ENCODE measurements around the gene FAM81B. TPM values are rescaled to one million over a fixed set of nuclear protein-coding genes. Genes with fewer than 3 reads are reported as not detected.
"Not testable (repeated sequence)": the region's sequence is repeated elsewhere in the genome, so short reads cannot be mapped to it uniquely, and the experiment has no call there.

FAM81B gene, protein sequence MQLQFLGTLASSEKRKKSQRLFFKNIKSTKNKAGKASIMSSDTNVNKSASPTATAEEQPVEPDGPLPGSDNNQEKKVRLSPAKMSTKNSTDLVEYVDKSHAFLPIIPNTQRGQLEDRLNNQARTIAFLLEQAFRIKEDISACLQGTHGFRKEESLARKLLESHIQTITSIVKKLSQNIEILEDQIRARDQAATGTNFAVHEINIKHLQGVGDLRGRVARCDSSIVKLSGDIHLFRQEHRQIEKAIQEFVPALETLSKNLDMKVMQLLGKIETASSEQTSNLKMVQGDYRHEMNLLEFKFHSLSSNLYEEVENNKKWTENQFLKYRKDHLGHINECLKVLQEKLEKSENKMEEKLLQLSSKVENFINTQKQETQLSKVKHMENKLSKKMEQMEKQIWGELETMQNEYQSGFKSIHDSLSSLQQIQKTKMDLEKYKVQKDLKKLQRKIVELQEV
- not detected for total RNA-seq

GRCh38 chr5:95390812-95391492 is at the start of gene FAM81B:
FAM81B (plus strand) TSS chr5:95391366; CDS start chr5:95391390, 24 bp downstream.
- no peaks in the 10 kb centered on the region for H3K9me3 Mint-ChIP-seq
- DNase-seq (ENCODE audit: low spot score) (no peak), ATAC-seq (no peak)
- H3K27ac Mint-ChIP-seq = no peak within 1 kb of the TSS
- no peaks in the 10 kb centered on the region for H3K36me3 Mint-ChIP-seq
- H3K27me3 Mint-ChIP-seq = peaks cover 2 to 7% of the 10 kb centered on the region in 2 donors
- H3K4me1 Mint-ChIP-seq (ENCODE audit: low read depth in 2 of 2) = no peaks in the 10 kb centered on the region
- no peak within 1 kb of the TSS for H3K4me3 Mint-ChIP-seq

DNA sequence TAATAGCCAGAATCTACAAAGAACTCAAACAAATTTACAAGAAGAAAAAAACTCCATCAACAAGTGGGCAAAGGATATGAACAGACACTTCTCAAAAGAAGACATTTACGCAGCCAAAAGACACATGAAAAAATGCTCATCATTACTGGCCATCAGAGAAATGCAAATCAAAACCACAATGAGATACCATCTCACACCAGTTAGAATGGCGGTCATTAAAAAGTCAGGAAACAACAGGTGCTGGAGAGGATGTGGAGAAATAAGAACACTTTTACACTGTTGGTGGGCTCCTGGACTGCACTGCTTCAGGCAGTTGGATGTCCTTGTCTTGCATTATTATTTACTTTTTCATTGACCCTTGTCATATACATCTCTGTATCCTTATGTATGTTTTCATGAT is 49.7 kb upstream of the FAM81B start:
- H3K27ac Mint-ChIP-seq; H3K27me3 Mint-ChIP-seq; H3K4me1 Mint-ChIP-seq (ENCODE audit: low read depth in 2 of 2); DNase-seq (ENCODE audit: low spot score); H3K4me3 Mint-ChIP-seq; ATAC-seq; H3K36me3 Mint-ChIP-seq; H3K9me3 Mint-ChIP-seq: not testable (repeated sequence)

DNA sequence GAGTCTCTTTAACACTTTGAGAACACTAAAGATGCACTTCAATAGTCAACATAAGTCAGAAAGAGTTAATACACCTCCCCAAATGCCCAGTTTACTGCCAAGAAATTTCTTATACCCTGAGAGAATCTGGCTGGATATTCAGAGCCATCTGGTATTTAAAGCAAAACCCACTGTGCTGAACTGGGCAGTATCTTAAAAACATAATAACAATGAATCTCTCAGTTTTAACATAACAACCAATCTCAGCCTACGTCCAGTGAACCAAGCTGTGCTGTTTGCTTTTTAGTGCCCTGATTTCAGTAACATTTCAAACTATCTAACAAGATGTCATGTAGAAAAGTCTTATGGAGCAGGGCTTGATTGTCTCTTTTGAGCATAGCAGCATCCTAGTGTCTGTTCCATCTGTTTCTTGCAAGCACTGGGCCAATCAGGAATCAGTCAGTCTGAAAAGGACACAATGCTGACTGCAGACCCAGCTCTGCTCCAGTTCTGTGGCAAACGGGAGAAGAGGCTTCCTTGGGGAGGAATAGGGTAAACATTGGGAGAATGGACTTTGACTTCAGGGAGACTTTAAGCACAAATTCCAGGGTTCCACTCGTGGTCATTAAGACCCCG is 43.6 kb upstream of the FAM81B start:
- DNase-seq (ENCODE audit: low spot score) = no peak
- H3K4me1 Mint-ChIP-seq (ENCODE audit: low read depth in 2 of 2) = no peaks in the 10 kb centered on the region
- no peaks in the 10 kb centered on the region for H3K9me3 Mint-ChIP-seq
- no peak overlapping the region for H3K27ac Mint-ChIP-seq
- ATAC-seq = no peak
- H3K4me3 Mint-ChIP-seq = no peak overlapping the region
- H3K36me3 Mint-ChIP-seq = no peaks in the 10 kb centered on the region
- H3K27me3 Mint-ChIP-seq = peaks cover 0 to 5% of the 10 kb centered on the region in 2 donors

DNA sequence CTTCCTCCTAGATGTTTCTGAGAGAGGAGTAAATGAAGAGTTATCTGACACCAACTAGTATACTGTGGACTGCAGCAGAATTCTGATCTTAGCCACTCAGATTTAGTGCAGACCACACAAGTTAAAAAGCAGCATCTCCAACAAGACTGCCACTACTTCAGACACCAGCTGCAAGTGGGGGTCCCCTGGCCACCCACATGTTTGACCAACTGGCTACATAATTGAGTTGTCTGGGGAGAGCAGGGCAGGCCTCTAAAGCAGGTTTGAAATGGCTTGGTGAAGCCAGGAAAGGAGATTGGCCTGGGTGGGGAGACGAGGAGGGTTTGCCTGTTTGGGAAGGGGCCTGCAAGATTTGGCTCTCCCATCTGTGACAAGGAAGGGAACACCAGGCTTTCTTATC is 40.5 kb upstream of the FAM81B start:
- H3K4me3 Mint-ChIP-seq = no peak overlapping the region
- ATAC-seq (no peak), DNase-seq (ENCODE audit: low spot score) (no peak)
- H3K27me3 Mint-ChIP-seq = peaks cover 0 to 5% of the 10 kb centered on the region in 2 donors
- no peaks in the 10 kb centered on the region for H3K9me3 Mint-ChIP-seq
- H3K27ac Mint-ChIP-seq = no peak overlapping the region
- no peaks in the 10 kb centered on the region for H3K36me3 Mint-ChIP-seq
- no peaks in the 10 kb centered on the region for H3K4me1 Mint-ChIP-seq (ENCODE audit: low read depth in 2 of 2)

DNA sequence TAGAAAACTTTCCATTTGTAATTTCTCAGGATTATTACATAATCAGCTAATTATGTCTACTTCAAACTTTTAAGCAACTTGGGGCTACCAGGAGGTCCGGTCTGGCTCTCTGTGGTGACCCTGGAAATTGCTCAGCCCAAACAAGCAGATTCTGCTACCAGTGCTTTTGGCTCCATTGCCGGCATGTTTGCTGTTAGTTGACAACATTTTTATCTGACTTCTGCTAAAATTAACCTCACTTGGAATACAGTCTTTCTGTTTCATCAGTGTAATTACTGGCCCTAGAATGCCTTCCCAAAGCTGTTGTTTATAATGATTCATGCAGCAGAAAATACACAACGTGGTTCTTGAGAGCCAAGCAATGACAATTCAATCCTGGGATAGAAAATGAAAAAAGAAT is 38.5 kb upstream of the FAM81B start:
- H3K4me1 Mint-ChIP-seq (ENCODE audit: low read depth in 2 of 2) = no peaks in the 10 kb centered on the region
- ATAC-seq (no peak), DNase-seq (ENCODE audit: low spot score) (no peak)
- H3K36me3 Mint-ChIP-seq = no peaks in the 10 kb centered on the region
- peaks cover 5% of the 10 kb centered on the region for H3K9me3 Mint-ChIP-seq
- peaks cover 6 to 13% of the 10 kb centered on the region in 2 donors for H3K27me3 Mint-ChIP-seq
- H3K27ac Mint-ChIP-seq = no peak overlapping the region
- H3K4me3 Mint-ChIP-seq = no peak overlapping the region

DNA sequence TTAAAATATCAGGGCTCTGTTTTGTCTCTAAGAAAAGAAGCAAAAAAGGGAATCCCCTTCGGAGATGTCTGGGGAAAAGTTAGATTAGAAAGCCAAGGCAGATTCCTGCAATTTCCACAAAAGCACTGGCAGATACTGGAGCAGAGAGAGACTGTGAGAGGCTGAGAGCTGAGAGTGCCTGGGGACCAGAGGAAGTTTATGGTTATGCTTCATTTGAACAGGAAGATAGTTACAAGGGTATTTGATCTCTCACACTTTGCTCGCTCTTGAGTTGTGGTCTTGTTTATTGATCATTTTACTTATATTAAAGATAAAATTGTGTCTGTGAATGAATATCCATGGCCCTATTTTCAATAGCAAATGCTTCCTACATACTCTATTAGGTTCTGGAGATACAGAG is 32.8 kb upstream of the FAM81B start:
- H3K36me3 Mint-ChIP-seq = peaks cover 5% of the 10 kb centered on the region
- H3K27me3 Mint-ChIP-seq = peaks cover 6 to 8% of the 10 kb centered on the region in 2 donors
- no peak overlapping the region for H3K27ac Mint-ChIP-seq
- no peaks in the 10 kb centered on the region for H3K4me1 Mint-ChIP-seq (ENCODE audit: low read depth in 2 of 2)
- ATAC-seq (no peak), DNase-seq (ENCODE audit: low spot score) (no peak)
- peaks cover 7% of the 10 kb centered on the region for H3K9me3 Mint-ChIP-seq
- H3K4me3 Mint-ChIP-seq = no peak overlapping the region

GRCh38 chr5:95358848-95359247 is 32.3 kb upstream of the FAM81B start:
- DNase-seq (ENCODE audit: low spot score) (no peak), ATAC-seq (no peak)
- H3K9me3 Mint-ChIP-seq = peaks cover 7% of the 10 kb centered on the region
- no peak overlapping the region for H3K27ac Mint-ChIP-seq
- no peak overlapping the region for H3K4me3 Mint-ChIP-seq
- H3K27me3 Mint-ChIP-seq = peaks cover 6 to 8% of the 10 kb centered on the region in 2 donors
- peaks cover 5% of the 10 kb centered on the region for H3K36me3 Mint-ChIP-seq
- H3K4me1 Mint-ChIP-seq (ENCODE audit: low read depth in 2 of 2) = no peaks in the 10 kb centered on the region

DNA sequence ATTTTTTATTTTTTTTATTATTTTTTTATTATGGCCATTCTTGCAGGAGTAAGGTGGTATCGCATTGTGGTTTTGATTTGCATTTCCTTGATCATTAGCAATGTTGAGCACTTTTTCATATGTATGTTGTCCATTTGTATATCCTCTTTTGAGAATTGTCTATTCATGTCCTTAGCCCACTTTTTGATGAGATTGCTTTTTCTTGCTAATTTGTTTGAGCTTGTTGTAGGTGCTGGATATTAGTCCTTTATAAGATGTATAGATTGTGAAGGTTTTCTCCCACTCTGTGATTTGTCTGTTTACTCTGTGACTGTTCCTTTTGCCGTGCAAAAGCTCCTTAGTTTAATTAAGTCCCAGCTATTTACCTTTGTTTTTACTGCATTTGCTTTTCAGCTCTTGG is 30.5 kb upstream of the FAM81B start:
- H3K27me3 Mint-ChIP-seq; ATAC-seq; H3K4me3 Mint-ChIP-seq; H3K4me1 Mint-ChIP-seq (ENCODE audit: low read depth in 2 of 2); DNase-seq (ENCODE audit: low spot score); H3K36me3 Mint-ChIP-seq; H3K27ac Mint-ChIP-seq: not testable (repeated sequence)
- peaks cover 12% of the 10 kb centered on the region for H3K9me3 Mint-ChIP-seq

- peaks cover 5% of the 10 kb centered on the region for H3K36me3 Mint-ChIP-seq
- DNase-seq (ENCODE audit: low spot score) (no peak), ATAC-seq (no peak)
- H3K4me3 Mint-ChIP-seq = no peak overlapping the region
- H3K27me3 Mint-ChIP-seq = peaks cover 0 to 6% of the 10 kb centered on the region in 2 donors
- no peaks in the 10 kb centered on the region for H3K4me1 Mint-ChIP-seq (ENCODE audit: low read depth in 2 of 2)
- no peak overlapping the region for H3K27ac Mint-ChIP-seq
- H3K9me3 Mint-ChIP-seq = peaks cover 7% of the 10 kb centered on the region
Observed at GRCh38 chr5:95365302-95366095, 25.7 kb upstream of the FAM81B start.

GRCh38 chr5:95369782-95370181 is 21.4 kb upstream of the FAM81B start:
- peaks cover 4% of the 10 kb centered on the region for H3K9me3 Mint-ChIP-seq
- ATAC-seq (peak in 1 of 2 donors; percentile 43), DNase-seq (ENCODE audit: low spot score) (no peak)
- no peak overlapping the region for H3K4me3 Mint-ChIP-seq
- peaks cover 0 to 6% of the 10 kb centered on the region in 2 donors for H3K27me3 Mint-ChIP-seq
- H3K36me3 Mint-ChIP-seq = no peaks in the 10 kb centered on the region
- H3K4me1 Mint-ChIP-seq (ENCODE audit: low read depth in 2 of 2) = no peaks in the 10 kb centered on the region
- H3K27ac Mint-ChIP-seq = no peak overlapping the region

- Mint-ChIP-seq H3K9me3 (peaks cover 4% of the 10 kb centered on the region), H3K27ac (no peak overlapping the region), H3K4me3 (no peak overlapping the region), H3K36me3 (no peaks in the 10 kb centered on the region), H3K27me3 (peaks cover 0 to 5% of the 10 kb centered on the region in 2 donors), H3K4me1 (ENCODE audit: low read depth in 2 of 2) (no peaks in the 10 kb centered on the region)
- ATAC-seq (no peak), DNase-seq (ENCODE audit: low spot score) (no peak)
Observed at GRCh38 chr5:95374061-95374460, 17.1 kb upstream of the FAM81B start.

DNA sequence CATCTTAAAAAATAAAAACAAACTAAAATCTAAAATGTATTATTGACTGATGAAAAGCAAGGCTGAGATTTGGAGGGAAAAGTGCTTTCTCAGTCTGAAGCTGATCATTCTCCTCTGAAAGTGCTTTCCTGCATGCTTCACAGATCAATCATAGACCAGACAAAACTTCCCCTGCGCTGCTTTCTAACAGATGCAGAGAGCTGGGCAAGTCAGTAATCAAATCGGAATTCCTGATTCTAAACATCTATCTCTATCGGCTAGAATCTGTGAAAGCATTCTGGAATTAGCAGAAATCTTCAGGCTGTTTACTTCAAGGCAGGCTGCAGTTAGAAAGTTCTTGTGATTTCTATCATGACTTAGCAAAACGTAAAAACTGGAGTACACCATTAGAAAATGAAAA is 15.6 kb upstream of the FAM81B start:
- Mint-ChIP-seq H3K4me1 (ENCODE audit: low read depth in 2 of 2) (peaks cover 8 to 10% of the 10 kb centered on the region in 2 donors), H3K27me3 (peaks cover 0 to under 1% of the 10 kb centered on the region in 2 donors), H3K36me3 (no peaks in the 10 kb centered on the region), H3K9me3 (peaks cover 7% of the 10 kb centered on the region), H3K27ac (no peak overlapping the region), H3K4me3 (no peak overlapping the region)
- no peak for ATAC-seq
- no peak for DNase-seq (ENCODE audit: low spot score)

GRCh38 chr5:95379133-95379532 is 12.0 kb upstream of the FAM81B start:
- ATAC-seq (no peak), DNase-seq (ENCODE audit: low spot score) (no peak)
- Mint-ChIP-seq H3K36me3 (no peaks in the 10 kb centered on the region), H3K4me1 (ENCODE audit: low read depth in 2 of 2) (peaks cover 10 to 13% of the 10 kb centered on the region in 2 donors), H3K27me3 (peaks cover 0 to 15% of the 10 kb centered on the region in 2 donors), H3K27ac (no peak overlapping the region), H3K9me3 (peaks cover 11% of the 10 kb centered on the region), H3K4me3 (no peak overlapping the region)

All from natural killer cell treated with Interleukin-12 subunit alpha and Interleukin-12 subunit beta and Interleukin-15 and Interleukin-18, amount 100 ng/mL, for 72 hours (primary cell).